ENCODE measurements around the gene SPRR3.

SPRR3 gene, protein sequence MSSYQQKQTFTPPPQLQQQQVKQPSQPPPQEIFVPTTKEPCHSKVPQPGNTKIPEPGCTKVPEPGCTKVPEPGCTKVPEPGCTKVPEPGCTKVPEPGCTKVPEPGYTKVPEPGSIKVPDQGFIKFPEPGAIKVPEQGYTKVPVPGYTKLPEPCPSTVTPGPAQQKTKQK

DNA sequence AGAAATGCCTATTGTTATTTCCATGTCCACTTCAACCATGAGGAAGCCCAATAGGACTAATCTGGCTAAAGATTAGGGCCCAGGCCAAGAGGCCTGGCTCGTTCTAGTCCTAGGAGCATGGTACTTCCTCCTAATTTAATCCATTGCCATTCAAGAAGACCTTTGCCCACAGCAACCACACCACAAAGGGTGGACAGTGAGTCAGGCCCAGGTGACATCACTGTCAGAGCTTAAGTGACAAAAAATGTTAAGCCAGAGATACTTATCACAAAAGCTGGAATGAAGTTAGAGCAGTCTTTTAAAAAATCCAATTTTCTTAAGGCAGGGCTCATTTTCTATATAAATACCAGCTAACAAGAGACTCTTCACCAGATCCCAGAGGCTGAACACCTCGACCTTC, at the start of gene SPRR3:
Gene SPRR3 (plus strand): TSS at position 368 of the 400 bp plus-strand sequence. CDS start 1,272 bp downstream, outside the sequence.
- DNase-seq, result no peak

DNA sequence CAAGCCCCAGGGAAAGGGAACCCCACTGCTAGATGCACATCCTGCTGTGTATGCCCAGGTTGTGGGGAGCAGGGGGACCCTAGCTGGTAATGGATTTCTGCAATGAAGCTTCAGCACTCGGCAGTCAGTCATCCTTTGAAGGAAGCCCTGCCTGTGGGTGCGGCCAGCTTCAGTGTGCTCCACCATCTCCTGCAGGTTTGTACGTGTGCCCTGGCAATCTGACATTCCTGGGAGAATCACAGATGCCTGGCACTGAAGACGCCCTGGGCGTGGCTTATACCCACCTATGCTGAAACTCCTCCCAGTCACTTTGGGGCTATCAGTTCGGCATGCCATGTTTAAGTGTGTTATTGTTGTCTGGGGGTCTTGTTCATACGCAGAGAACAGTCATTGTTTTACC, 47.8 kb upstream of the SPRR3 start:
- DNase-seq, result no peak

DNA sequence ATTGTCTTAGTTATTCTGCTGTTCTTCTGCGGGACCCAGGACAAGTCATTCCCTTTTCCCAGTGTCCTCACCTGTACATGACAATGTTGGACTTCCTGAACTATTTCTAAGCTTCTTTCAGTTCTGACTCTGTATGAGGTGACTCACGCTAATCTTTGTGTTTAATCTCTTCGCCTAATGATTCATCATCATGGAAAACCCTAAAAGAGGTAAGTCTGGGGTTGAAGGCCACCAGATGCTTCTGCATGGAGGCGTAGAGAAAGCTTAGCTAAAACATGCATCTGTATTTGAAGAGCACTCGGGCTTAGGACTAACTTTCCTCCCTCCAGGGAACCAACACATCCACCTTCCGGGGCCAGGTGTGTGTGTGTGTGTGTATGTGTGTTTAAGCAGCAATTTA, 47.1 kb upstream of the SPRR3 start:
- no peak for DNase-seq

DNA sequence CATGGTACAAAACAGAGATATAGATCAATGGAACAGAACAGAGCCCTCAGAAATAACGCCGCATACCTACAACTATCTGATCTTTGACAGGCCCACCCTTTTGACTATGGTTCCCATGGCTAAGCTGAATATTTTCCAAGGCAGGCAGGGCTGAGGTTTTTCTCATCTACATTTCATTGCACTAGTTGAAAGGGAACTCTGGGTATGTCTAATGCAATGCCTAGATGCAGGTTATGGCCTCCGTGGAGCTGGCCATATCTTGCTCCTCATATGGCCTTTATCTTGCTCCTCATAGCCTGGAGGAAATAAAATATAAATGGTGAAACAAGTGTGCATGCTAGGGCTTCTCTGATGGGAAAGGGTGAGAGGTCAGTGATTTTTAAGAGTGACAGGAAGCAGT, 44.0 kb upstream of the SPRR3 start:
- no peak for DNase-seq

DNA sequence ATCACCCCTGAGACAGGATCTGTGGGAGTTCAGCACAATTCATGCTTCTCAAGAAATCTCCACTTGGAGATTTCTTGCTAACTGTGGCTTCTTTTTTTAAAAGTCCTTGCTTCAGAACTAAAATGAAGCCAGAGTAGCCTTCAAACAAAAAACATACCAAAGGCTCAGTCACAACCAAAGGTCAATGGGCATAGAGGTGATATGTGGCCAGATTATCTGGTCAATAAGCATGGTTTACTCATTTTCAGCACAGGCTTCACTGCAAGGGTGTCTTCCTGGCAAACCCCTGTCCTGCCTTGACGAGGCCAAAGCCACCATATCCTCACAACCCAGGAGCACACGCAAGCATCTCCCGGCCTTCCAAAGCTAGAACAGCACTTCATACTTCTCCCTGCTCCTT, 42.3 kb upstream of the SPRR3 start:
- DNase-seq, result no peak

DNA sequence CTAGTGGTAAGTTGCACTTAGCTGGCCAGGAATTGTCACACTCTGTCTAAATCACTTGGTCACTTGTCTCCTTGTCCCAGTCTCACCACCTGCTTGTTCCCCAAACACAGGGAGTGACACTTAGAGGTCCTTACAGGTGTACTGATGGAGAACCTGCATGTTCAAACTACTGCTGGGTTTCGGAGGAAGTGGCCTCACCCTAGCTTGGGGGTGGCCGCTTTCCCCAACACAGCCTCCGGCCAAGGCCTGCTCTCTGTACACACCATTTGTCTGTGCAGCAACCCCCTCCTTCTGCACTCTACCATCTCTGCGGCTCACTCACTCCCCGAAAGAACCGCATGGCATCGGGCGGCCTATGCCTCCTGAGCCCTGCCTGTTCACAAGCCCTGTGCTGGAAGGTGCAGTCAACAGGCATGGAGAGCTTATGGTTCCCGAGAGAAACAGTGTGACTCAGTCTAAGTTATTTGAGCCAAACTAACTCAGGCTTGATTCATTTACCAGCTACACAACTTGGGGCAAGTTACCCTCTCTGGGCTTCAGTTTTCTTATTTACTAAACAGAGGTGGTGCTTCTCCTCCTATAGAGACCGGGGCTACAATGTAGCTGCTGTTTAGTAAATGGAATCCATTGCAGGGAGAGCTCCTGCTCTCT, 41.6 kb upstream of the SPRR3 start:
- DNase-seq, result no peak

DNA sequence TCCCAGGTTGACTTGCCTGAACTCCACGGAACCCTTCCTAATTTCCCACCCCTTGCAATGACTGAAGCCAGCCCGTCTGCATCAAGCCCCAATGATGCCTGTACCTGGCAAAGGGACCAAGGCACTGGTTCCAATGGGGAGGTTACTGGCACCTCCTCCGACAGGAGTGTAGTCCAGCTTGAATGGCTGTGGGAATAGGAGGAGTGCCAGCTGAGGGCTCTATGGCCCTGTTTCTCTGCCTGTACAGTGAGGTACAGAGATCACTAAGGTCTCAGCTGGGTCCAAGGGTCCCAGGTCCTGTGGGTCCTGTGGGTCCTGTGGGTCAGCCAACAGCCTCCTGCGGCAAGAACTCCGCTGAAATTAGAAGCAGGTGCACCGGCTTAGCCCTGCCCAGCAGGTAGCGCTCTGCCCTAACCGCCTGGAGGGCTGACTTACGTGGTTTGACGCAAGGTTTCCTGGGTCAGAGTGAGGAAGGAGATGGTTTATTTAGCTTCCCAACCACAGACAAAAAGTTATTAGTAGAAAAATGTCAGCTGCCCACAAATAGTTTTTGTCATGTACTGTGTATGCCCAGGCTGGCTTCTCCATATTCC, 41.0 kb upstream of the SPRR3 start:
- peak; percentile 12 for DNase-seq

DNA sequence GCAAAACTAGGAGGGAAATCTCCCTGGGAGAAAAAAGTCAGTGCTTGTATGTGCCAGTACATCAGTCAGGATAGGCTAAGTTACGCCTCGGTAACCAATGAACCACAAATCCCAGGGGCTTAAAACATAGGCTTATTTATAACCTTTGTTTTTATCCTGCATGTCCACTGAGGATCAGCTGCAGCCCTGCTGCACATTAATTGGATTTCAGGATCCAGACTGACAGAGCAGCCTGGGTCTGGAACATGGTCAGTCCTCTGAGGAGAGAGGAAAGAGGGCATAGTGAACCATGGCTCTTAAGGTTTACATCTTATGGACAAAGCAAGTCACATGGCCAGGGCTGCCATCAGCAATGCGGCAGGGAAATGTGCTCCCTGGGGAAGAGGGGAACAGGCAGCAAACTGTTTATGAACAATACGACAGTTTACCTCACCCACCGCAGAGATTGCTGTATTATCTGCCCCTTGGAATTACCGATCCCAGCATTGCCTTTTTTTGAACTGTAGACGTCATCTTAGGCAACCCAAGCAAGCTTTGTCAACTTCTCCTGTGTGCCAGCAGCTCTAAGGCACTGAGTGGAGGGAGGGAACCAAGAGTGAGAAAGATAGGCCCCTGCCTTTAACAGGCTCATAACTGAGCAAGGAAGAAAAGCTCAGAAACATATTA, 40.2 kb upstream of the SPRR3 start:
- DNase-seq, result no peak

DNA sequence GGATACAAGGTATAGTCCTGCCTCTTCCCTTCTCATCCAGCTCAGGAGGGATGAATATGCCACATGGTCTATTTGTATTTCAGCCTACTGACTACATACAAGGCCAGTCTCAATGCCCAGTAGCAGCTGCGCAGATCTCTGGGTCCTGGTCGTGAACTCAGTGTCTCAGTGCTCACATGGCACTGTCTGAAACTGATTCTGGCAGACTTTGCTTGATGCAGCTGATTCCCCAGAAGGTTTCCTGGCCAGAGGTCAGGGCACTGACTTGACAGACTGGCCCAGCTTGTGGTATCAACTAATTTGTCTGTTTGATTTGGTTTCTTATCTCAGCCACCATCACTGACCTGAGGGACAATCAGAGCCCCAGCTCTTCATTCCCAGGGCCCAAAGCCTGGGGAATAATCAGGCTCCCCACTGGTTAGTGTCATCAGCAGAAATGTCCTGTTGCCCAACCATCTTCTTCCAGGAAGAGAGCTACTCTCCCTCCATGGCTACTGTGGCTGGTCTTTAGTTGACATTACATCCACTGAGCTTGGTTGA, 38.6 kb upstream of the SPRR3 start:
- no peak for DNase-seq

DNA sequence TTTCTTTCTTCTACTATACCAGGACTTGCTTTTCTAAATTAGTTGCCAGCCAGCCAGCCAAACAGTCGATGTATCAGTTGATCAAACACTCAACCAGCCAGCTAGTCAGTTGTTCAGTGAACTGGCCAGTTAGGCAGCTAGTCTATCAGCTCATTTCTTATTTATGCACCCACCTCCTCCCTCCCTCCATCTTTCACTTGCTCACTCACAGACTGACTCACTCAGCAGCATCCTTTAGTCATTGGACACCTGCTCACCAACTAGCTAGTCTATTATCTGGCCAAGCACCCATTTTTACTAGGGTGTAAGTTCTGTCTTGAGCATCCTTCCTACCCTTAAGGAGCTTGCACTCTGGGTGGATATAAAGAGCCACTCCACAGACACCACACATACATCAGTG, 37.0 kb upstream of the SPRR3 start:
- no peak for DNase-seq

DNA sequence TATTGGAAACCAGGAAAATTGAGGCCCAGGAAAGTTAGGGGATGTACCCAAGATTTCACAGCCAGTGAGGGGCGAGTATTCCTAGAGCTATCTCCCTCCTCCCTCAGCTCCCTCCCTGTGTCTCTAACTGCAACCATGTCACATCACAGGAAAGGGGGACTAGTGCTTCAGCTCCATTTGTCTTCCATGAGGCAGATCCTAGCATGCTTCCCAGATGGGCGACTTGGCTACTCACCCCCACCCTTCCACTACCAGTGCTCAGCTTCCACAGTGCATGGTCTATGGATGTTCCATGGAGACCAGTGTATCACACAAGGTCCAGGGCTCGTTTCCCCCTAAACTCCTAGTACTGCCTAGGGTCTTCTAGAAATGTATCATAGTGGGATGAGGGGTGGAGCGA, 35.7 kb upstream of the SPRR3 start:
- DNase-seq, result no peak

DNA sequence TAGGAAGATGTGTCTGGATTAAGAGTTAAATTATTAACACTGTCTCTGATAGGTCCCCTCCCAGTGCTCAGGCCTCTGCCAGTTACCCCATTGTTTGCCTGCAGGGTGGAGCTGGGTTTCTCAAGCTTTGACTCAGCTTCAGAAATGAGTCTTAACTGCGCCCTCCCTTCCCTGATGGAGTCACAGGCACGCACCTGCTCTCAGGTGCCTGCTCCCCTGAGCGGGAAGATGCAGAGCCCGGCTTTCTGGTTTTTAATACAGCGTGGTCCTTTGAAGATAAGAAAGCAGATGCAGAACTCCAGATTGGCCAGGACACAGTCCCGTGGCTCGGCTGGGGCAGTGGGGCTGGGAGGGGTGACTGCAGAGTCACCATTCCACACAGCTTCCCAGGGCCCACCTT, 34.3 kb upstream of the SPRR3 start:
- no peak for DNase-seq

DNA sequence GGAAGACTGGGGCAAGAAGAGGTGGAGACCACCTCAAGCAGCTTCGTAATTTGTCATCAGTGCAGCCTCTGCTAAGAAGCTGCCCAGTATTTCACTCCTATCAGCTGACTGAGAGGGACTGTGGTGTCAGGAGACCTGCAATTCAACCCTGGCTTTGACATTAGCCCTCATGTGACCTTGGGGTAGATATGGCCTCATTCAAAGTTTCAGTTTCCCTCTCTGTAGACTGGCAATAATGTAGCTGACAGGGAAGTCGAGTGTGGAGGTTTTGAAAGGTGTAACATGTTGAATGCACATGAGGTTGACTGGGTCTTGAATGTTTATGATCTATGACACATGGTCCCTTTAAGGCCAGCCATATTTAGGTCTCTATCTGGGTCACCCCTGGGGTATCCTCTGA, 33.3 kb upstream of the SPRR3 start:
- DNase-seq, result no peak

DNA sequence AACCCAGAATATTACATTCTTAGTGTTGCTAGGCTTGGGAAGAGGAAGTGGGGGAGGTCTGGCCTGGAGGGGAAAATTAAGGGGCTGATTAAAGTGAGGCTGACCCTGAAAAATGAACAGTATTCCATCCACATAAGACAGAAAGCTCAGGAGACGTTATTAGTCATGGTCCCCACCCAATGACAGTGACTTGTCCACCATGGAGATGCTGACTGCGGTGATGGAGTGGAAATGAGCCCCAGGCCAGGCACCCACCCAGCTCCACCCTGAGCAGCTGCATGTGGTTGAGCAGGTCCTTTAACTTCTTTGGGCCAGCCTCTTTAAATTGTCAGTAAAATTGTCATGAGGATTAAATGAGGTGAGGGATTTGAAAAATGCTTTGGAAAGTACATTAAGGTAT, 32.5 kb upstream of the SPRR3 start:
- DNase-seq, result no peak

DNA sequence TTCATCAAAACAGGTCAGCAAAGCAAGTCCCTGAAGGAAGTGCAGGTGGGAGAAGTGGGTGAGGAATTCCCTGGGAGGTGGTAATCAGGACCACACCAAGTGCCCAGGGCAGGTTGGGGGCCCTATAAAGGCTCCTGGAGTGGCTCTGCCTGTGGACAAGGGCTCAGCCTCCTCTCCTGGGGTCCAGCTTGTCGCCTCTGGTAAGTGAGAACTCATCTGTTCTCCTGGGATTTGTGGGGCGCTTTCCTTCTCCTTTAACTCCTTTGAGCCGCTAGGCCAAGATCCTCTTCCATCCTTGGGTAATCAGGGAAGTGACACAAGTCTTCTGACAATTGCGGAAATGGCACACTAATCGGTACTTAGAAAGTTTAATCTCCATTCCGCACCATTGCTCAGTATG, 31.1 kb upstream of the SPRR3 start, which contains the start of gene SPRR4:
Gene SPRR4 (plus strand): TSS at position 154 of the 400 bp plus-strand sequence. CDS start 1,243 bp downstream, outside the sequence.
- DNase-seq, result no peak

DNA sequence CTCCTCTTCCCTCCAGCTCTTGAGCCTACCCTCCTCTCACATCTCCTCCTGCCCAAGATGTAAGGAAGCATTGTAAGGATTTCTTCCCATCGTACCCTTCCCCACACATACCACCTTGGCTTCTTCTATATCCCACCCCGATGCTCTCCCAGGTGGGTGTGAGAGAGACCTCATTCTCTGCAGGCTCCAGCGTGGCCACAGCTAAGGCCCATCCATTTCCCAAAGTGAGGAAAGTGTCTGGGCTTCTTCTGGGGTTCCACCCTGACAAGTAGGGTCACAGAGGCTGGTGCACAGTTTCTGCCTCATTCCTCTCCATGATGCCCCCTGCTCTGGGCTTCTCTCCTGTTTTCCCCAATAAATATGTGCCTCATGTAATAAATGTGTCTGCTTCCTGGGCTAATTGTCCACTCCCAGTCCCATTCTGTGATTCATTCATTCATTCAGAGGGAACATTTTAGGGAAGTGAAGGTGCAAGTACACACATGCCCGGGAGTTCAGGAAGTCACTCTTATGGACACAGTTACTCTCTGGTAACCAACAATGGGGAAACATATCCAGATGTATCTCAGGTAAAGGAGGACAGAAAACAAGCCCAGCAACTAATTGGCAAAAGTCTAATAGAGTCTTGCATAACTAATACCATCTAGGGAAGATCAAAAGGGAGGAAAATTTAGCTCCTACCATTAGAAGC, 29.2 kb upstream of the SPRR3 start:
- DNase-seq, result no peak

DNA sequence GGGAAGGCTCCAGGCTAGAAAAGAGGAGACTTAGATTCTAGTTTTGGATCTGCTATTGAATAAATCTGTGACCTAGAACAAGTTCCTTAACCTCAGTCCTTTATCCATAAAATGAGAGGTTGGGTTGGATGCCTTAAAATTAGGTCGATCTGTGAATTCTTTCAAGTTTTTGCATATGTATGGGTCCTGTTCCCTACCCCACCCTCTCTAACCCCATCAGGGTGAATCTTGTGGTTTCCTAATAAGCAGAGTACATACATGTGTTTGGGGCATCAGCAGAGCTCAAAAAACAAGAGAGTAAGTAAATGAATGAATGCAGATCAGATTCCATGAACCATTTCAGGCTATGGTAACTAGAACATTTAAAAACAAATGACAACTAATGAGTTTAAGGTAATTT, 24.9 kb upstream of the SPRR3 start:
- no peak for DNase-seq

DNA sequence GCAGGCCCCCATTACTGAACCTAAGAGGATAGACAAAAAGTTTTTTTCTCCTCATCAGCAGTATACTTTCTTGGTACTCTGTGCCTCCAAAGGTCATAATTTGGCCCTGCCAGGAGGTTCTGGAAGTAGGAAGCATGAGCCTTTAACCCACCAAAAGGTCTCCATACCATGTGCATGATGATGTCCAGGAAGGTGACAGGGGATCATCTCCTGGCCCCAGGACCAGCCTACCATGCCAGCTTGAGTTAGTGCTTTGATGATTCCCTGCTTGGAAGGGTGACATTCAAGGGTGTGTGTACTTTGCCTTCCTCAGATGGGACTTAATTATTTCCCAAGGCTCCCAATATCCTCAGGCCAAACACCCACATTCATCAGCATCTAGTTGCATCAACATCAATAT, 23.9 kb upstream of the SPRR3 start:
- DNase-seq, result no peak

DNA sequence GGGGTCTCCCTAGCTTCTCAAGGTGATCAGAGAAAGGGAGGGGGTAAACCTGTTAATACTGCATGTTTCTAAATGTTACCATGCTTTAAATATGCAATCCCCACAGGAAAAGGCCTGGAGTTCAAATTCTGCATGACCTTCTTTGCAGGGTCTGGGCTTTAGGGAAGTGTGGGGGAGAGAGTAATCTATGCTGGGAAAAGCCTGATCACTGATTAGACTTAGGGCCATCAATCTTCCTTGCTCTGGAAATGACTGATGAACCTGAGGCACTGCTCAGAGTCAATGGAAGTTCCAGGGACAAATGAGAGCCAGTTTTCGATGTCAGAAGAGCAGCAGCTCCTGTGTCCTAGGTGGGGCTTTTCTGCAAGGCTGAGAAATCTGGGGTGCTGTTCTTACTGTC, 20.9 kb upstream of the SPRR3 start:
- no peak for DNase-seq

DNA sequence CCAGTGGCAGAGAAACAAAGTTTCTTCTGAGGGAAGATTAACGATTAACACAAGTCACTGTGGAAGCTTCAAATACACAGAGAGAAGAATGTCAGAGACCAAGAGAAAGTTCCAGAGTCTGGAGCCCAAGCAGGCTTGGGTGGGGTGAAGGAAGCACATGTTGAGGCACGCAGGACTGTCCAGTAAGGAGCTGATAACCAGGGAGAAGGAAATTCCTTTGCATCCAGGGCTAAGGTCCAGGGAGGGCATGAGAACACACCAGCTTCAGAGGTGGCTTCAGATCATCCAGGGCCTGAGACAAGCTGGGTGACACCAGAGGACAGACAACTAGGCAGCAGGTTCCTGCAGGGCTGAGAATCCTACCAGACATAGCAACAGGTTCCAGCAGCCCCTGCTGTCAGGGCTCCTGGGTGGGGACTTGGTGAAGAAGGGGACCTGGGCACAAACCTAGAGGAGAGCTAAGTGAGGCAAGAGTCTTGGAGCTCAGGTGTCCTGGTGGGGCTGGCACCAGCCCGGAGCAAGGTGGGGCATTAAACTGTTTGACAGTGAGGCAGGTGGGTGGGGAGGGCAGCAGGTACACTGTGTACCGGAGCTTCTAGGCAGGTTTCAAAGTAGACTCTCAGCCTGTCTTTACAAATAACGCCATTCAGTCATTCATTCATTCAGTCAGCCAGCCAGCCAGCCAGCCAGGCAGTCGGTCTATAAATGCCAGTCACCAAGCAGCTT, 20.2 kb upstream of the SPRR3 start:
- no peak for DNase-seq

DNA sequence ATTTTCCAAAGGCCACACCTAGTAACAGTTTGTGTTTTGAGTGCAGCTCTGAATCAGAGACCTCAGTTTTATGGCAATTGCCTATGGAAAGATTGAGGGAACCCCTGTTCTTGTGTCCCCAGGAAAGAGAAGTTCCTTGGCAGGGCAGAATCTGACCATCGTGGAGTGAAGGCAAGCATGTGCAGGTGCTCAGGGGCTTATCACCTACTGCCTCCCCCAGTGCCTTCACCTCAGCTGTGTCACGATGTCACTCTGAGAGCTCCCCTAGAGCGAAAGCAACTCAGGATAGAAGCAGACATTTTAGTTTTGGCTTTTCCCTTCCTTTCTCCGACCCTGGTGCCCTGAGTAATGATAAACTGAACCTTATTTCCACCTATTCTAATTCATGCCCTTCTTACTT, 19.5 kb upstream of the SPRR3 start:
- DNase-seq, result no peak

DNA sequence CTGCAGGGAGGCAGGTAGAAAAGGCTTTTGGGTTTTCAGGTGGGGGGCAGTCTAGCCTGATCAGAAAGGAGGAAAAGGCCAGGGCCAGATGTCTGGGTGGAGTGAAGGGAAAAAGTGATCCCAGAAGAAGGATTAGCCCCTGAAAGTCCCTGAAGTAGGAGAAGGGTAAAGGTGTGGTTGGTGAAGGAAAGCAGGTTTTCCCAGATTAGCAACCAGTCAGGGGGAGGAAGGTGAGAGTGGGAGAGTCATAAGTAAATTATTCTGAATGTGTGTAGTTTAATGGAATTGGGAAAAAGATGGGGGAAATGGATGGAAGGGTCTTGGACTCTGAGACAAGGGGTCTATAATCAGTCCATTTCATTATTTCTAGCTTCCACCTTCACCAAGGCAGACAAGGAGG, 18.3 kb upstream of the SPRR3 start:
- no peak for DNase-seq

DNA sequence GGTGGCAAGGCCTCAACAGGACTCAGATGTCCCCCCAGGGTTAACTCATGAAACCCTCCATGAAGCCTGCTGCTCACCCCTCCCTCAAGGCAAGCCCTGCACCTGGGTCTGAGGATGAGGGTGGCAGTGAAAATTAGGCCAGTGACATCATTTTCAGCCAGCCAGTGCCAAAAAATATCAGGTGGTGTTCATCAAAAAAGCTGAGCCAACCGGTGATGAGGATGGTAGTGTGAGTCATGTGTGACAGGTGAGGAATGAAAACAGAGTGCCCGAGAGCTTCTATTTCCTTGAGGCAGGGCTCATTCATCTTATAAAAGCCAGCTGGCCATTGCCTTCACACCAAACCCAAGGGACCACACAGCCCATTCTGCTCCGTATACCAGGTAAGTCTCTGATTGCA, 17.8 kb upstream of the SPRR3 start, which contains the start of gene SPRR1A:
Gene SPRR1A (plus strand): TSS at position 339 of the 400 bp plus-strand sequence. CDS start 1,150 bp downstream, outside the sequence.
- no peak for DNase-seq
